Measurements from ENCODE around the gene IQSEC1.

- TF ChIP-seq EZH2 (IDR thresholded peaks at IDR 0.05) (no peak), MAX (IDR thresholded peaks at IDR 0.05) (no peak), POLR2A (IDR thresholded peaks at IDR 0.05; ENCODE audit: borderline replicate concordance, extremely low read depth, insufficient read depth, insufficient read length) (no peak), CTCF (IDR thresholded peaks at IDR 0.05 in 2 of 3, conservative IDR thresholded peaks at IDR 0.05 in 1 of 3; ENCODE audit: borderline replicate concordance in 1 of 3, insufficient read depth in 1 of 3, low read depth in 2 of 3, low read length in 2 of 3) (no peak), ZFX (IDR thresholded peaks at IDR 0.05) (no peak), SP1 (IDR thresholded peaks at IDR 0.05; ENCODE audit: low read depth) (no peak), POLR2AphosphoS5 (IDR thresholded peaks at IDR 0.05; ENCODE audit: low read depth, low read length) (no peak), TCF7L2 (IDR thresholded peaks at IDR 0.05; ENCODE audit: borderline replicate concordance, extremely low read depth, insufficient read depth, insufficient read length) (no peak), FOSL1 (IDR thresholded peaks at IDR 0.05; ENCODE audit: low read depth) (no peak), REST (IDR thresholded peaks at IDR 0.05; ENCODE audit: low read depth) (no peak)
These were observed 164.4 kb downstream of the IQSEC1 start for GRCh38 chr3:12908859-12909258.
